Ishikawa (cell line): ENCODE measurements around the gene GTPBP10.
A peak's percentile ranks its signal among the peaks of the same experiment; 100 is the strongest.

Source experiments
- CEBPB ChIP-seq: IDR thresholded peaks from 2 replicates; pipeline ENCODE4 v1.6.1; 2012
- EP300 ChIP-seq: IDR thresholded peaks from 2 replicates; pipeline ENCODE4 v1.6.1; 2012; ENCODE audit warnings: borderline replicate concordance
- NFIC ChIP-seq: IDR thresholded peaks from 2 replicates; pipeline ENCODE4 v1.6.1; 2012
- REST ChIP-seq: IDR thresholded peaks from 2 replicates; pipeline ENCODE4 v1.6.1; 2012; ENCODE audit warnings: low read depth, mild to moderate bottlenecking
- TAF1 ChIP-seq: IDR thresholded peaks from 2 replicates; pipeline ENCODE4 v1.6.1; 2012; ENCODE audit warnings: low read depth, mild to moderate bottlenecking
- TEAD4 ChIP-seq: IDR thresholded peaks from 2 replicates; pipeline ENCODE4 v1.6.1; 2012
- YY1 ChIP-seq: IDR thresholded peaks from 2 replicates; pipeline ENCODE4 v1.6.1; 2012; ENCODE audit warnings: low read depth

- no peak for TF ChIP-seq NFIC
- TF ChIP-seq TAF1, result no peak
- TF ChIP-seq EP300, result no peak
- peak; percentile 81 for TF ChIP-seq REST
- TF ChIP-seq YY1, result no peak
- peak; percentile 70 for TF ChIP-seq CEBPB
- no peak for TF ChIP-seq TEAD4
Observed at GRCh38 chr7:90387470-90388240, 41.1 kb downstream of the GTPBP10 start.
